ENCODE measurements around the gene CCNY. TPM values are rescaled to one million over a fixed set of nuclear protein-coding genes. Genes with fewer than 3 reads are reported as not detected.
"Not testable (repeated sequence)": the region's sequence is repeated elsewhere in the genome, so short reads cannot be mapped to it uniquely, and the experiment has no call there.

CCNY gene
- total RNA-seq, 3 donors from 2014 or later: 48.6 to 64.4 (median 51.5) TPM

GRCh38 chr10:35304649-35305048 lies 31.7 kb upstream of the CCNY start:
- no peaks in the 10 kb centered on the region for H3K9me3 ChIP-seq
- no peak for TF ChIP-seq CTCF (IDR thresholded peaks at IDR 0.05)
- ATAC-seq (no peak), DNase-seq (no peak)
- H3K36me3 ChIP-seq (ENCODE audit: low read depth): no peaks in the 10 kb centered on the region
- H3K4me3 ChIP-seq: no peak overlapping the region
- intact Hi-C loops (cut with DNase I, micrococcal nuclease): no loop called here
- no peaks in the 10 kb centered on the region for H3K4me1 ChIP-seq (ENCODE audit: low read depth)

GRCh38 chr10:35306852-35307251 lies 29.5 kb upstream of the CCNY start:
- no peak overlapping the region for H3K4me3 ChIP-seq
- ATAC-seq (peak; percentile 90), DNase-seq (peak in 2 of 3 donors; percentile 45 to 47)
- no peak for TF ChIP-seq CTCF (IDR thresholded peaks at IDR 0.05)
- H3K4me1 ChIP-seq (ENCODE audit: low read depth): no peaks in the 10 kb centered on the region
- no peaks in the 10 kb centered on the region for H3K36me3 ChIP-seq (ENCODE audit: low read depth)
- intact Hi-C loops (cut with DNase I, micrococcal nuclease): no loop called here
- H3K9me3 ChIP-seq: no peaks in the 10 kb centered on the region

- no peak for TF ChIP-seq CTCF (IDR thresholded peaks at IDR 0.05)
- H3K9me3 ChIP-seq: no peaks in the 10 kb centered on the region
- intact Hi-C loops (cut with DNase I, micrococcal nuclease): no loop called here
- no peak for ATAC-seq
- no peaks in the 10 kb centered on the region for H3K4me1 ChIP-seq (ENCODE audit: low read depth)
- no peaks in the 10 kb centered on the region for H3K36me3 ChIP-seq (ENCODE audit: low read depth)
- no peak for DNase-seq
- H3K4me3 ChIP-seq: no peak overlapping the region
Observed at GRCh38 chr10:35307297-35307696, 29.0 kb upstream of the CCNY start.

- H3K4me3 ChIP-seq: no peak overlapping the region
- no peak for TF ChIP-seq CTCF (IDR thresholded peaks at IDR 0.05)
- intact Hi-C loops (cut with DNase I, micrococcal nuclease): no loop called here
- no peaks in the 10 kb centered on the region for H3K36me3 ChIP-seq (ENCODE audit: low read depth)
- H3K4me1 ChIP-seq (ENCODE audit: low read depth): no peaks in the 10 kb centered on the region
- H3K9me3 ChIP-seq: no peaks in the 10 kb centered on the region
- ATAC-seq (no peak), DNase-seq (no peak)
Observed at GRCh38 chr10:35308809-35309208, 27.5 kb upstream of the CCNY start.

GRCh38 chr10:35314142-35314541 lies 22.2 kb upstream of the CCNY start:
- DNase-seq; H3K36me3 ChIP-seq (ENCODE audit: low read depth); ATAC-seq; H3K4me1 ChIP-seq (ENCODE audit: low read depth); intact Hi-C loops (cut with DNase I, micrococcal nuclease); H3K9me3 ChIP-seq; H3K4me3 ChIP-seq: not testable (repeated sequence)

- H3K9me3 ChIP-seq; H3K4me1 ChIP-seq (ENCODE audit: low read depth); intact Hi-C loops (cut with DNase I, micrococcal nuclease); ATAC-seq; H3K4me3 ChIP-seq; DNase-seq; H3K36me3 ChIP-seq (ENCODE audit: low read depth): not testable (repeated sequence)
Observed at GRCh38 chr10:35315235-35315634, 21.1 kb upstream of the CCNY start.

GRCh38 chr10:35316218-35316967 lies 19.9 kb upstream of the CCNY start:
- Histone ChIP-seq H3K4me1 (ENCODE audit: low read depth) (no peaks in the 10 kb centered on the region), H3K9me3 (no peaks in the 10 kb centered on the region), H3K36me3 (ENCODE audit: low read depth) (no peaks in the 10 kb centered on the region), H3K4me3 (no peak overlapping the region)
- DNase-seq (no peak), ATAC-seq (no peak)
- intact Hi-C loops (cut with DNase I, micrococcal nuclease): no loop called here
- TF ChIP-seq CTCF (IDR thresholded peaks at IDR 0.05): no peak

Data from mucosa of descending colon (tissue), 3 donors.